AML-193 (cell line): ENCODE measurements around the gene CCHCR1.
A peak's percentile ranks its signal among the peaks of the same experiment; 100 is the strongest.
"Not testable (repeated sequence)": the region's sequence is repeated elsewhere in the genome, so short reads cannot be mapped to it uniquely, and the experiment has no call there.

Source experiments
- DNase-seq, 2 experiments: peaks; one replicate each; lab custom pipeline; 2025; lab: John Stamatoyannopoulos, UW

The CCHCR1 gene

DNA sequence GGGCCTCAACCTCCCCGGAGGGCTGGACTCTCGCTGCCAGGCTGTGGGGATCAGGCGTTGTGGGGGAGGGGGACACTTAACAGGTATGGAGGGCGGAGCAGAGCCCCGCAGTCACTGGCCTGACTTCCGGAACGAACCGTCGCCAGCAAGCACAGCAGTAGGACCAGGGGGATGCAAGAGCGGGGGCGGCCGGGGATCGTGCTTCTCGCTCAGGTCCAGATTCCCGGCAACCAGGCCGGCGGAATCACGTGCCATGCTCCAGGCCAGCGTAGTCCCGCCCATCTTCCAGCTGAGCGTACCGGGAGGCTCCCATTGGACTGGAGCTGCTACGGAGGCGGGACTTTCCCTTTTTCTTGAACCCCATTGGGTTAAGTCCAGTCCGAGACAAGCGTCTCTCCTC is 22.9 kb upstream of the CCHCR1 start:
- DNase-seq = no peak

GRCh38 chr6:31179896-31180295 is 22.3 kb upstream of the CCHCR1 start:
- DNase-seq = no peak

GRCh38 chr6:31179042-31179386 is 21.4 kb upstream of the CCHCR1 start:
- no peak for DNase-seq

DNA sequence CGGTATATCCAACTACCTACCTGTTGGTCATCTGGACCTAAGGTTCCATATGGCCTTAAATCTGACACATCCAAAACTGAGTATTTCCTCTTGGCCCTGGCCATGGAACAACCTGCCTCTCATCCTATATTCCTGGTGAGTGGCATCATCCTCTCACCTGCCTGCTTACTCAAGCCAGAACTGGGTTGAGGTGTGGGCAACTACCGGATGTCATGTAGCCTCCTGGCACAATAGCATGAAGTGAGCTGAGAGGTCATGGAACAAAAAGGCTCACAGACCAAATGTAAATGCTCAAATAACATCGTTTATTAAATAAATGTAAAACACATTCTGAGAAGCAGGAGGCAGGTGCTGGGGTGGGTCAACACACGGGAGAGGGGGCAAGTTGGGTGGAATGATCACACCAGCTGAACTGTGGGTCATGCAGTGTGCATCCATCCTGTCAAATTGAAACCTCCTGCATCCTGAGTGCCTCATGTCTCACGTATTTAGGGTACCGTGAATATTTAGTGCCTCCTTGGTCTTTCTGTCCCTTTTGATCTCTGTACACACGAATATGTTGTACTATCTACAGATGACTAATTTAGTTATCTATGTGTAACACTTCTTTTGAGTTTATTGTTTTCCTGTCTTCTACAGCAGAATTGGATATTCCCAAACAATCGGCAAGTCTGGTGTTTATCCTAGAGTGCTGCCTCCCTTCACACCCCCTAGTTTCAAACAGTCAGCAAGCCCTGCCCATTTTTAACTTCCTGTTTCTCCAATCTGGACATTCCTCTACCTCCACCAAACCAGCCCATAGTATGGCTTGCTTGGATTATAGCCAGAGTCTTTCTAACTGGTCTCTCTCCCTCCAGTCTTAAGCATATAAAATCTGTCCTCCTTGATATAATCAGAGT is 20.8 kb upstream of the CCHCR1 start:
- DNase-seq = no peak

- DNase-seq = no peak
These were observed 18.4 kb upstream of the CCHCR1 start for GRCh38 chr6:31175971-31176370.

- DNase-seq = no peak
These were observed 16.8 kb upstream of the CCHCR1 start for GRCh38 chr6:31174378-31174777.

GRCh38 chr6:31173406-31173805 is 15.8 kb upstream of the CCHCR1 start:
- no peak for DNase-seq

- no peak for DNase-seq
These were observed 15.4 kb upstream of the CCHCR1 start for GRCh38 chr6:31172973-31173384.

DNA sequence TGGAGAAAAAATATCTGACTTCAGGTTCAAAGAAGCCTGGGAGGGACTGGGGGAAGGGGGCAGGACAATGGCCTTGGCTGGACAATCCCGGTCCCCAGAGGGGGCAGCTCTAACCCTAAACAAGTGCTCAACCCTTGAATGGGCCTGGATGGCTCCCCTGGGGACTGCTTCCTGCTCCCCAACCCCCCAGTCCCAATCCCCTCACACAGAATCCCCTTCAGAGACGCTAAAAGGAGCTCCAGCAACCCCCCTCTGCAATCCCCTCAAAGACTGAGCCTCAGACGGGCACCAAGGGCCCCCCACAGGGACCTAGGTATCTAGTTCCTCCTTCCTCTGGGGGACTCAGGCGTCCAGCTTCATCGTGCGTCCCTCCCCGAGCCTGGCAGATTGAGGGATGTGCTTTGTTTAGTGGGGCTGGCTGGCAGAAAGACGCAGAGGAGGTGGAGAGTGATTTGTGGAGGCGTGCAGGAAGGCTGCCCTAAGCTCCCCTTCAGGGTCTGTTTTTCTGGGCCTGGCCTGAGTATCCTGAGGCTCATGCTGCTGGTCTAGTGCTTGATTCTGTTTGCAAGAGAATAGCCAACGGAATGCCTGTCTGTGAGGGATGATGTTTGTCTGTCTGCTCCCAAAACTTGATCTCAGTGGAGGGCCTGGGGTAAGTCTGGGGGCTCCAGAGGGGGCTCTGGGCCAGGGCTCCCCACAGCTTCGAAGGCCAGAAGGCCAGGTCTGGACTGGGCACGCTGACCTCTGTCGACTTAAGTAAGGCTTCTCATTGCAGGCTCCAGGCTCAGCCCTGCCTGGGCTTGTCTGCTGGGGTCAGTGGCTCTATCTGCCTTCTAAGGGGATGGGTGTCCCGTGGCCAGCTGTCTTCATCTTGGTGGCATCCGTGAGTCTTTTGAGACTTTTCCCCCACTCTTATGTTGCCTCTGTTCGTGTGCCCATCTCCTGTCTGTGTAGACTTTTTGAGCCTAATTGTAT is 14.6 kb upstream of the CCHCR1 start:
- DNase-seq = no peak

GRCh38 chr6:31170987-31171671 is 13.5 kb upstream of the CCHCR1 start:
- DNase-seq = no peak

DNA sequence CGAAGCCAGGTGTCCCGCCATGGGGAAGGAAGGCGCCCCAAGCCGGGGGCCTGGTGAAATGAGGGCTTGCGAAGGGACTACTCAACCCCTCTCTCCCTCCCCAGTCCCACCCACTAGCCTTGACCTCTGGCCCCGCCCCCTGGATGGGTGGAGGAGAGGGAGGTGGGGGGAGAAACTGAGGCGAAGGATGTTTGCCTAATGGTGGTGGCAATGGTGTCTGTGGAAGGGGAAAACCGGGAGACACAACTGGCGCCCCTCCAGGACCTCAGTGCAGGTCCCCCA is 12.9 kb upstream of the CCHCR1 start, which contains the start of gene POU5F1:
Gene POU5F1 (minus strand): TSS at position 83 of the 282 bp plus-strand sequence. CDS start 62 bp downstream, at position 21.
- no peak for DNase-seq

- DNase-seq = not testable (repeated sequence)
These were observed 12.4 kb upstream of the CCHCR1 start for GRCh38 chr6:31169858-31170599.

DNA sequence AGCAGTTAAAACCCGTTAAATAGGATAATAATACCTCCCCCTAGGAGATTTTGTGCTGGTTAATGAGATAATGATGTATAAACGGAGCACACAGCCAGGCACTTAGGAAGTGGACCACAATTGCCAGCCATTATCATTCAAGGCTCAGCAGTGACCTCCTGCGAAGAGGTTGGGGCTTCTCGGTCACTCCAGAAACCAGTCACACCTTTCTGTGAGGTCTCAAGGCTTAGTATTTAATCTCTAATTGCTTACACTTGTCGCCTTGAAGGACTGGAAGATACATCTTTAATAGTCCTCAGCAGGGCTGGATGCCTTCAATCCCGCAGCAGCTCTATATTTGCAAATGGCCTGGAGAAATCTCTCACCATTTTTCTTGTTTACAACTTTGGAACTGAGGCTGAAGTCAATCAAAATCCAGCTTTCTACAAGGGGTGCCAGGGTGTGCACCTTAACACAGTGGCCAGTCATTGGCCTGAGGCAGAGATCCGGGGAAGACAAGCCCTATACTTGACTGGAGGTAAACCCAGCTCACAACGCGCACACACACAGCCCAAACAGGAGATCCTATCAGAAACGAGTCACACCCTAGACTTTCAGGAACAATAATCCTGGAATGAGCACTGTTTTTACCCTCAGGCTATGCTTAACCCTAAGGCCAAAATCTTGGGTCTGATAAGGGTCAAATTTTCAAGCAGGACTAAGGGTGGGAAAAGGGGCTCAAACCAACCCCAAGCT is 11.7 kb upstream of the CCHCR1 start:
- DNase-seq = no peak

DNA sequence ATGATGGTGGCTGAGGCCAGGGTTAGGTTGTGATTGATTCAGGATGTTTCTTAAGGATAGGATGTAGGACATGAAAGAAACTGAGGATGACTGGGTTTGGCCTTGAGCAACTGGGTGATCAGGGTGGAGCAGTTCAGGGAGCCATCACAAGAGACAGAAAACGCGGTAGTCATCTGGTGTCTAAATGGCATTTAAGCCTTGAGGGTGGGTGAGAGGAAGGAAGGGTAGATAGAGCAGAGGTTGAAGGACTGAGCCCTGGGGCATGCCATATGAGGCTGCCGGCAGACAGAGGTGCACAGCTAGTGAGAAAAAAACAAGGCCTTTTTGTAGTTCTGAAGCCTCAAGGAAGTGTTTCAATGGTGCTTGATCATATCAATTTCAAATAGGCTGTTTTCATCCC is 11.0 kb upstream of the CCHCR1 start:
- no peak for DNase-seq

DNA sequence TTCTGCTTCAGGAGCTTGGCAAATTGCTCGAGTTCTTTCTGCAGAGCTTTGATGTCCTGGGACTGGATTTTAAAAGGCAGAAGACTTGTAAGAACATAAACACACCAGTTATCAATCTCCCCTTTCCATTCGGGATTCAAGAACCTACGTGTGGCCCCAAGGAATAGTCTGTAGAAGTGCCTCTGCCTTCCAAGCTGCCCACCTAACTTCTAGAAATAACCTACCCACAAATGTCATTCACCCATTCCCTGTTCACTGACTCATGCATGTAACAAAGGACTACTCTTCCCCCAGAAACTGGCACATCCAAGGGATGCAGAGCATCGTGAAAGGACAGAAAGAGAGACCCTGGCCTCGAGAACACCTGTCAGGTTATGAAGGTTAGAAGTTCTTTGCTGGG is 8.4 kb upstream of the CCHCR1 start:
- no peak for DNase-seq

GRCh38 chr6:31165064-31165832 is 7.6 kb upstream of the CCHCR1 start:
- not testable (repeated sequence) for DNase-seq

- DNase-seq = not testable (repeated sequence)
These were observed 7.0 kb upstream of the CCHCR1 start for GRCh38 chr6:31164475-31165063.

GRCh38 chr6:31163922-31164321 is 6.3 kb upstream of the CCHCR1 start:
- peak; percentile 13 to 19 for DNase-seq

DNA sequence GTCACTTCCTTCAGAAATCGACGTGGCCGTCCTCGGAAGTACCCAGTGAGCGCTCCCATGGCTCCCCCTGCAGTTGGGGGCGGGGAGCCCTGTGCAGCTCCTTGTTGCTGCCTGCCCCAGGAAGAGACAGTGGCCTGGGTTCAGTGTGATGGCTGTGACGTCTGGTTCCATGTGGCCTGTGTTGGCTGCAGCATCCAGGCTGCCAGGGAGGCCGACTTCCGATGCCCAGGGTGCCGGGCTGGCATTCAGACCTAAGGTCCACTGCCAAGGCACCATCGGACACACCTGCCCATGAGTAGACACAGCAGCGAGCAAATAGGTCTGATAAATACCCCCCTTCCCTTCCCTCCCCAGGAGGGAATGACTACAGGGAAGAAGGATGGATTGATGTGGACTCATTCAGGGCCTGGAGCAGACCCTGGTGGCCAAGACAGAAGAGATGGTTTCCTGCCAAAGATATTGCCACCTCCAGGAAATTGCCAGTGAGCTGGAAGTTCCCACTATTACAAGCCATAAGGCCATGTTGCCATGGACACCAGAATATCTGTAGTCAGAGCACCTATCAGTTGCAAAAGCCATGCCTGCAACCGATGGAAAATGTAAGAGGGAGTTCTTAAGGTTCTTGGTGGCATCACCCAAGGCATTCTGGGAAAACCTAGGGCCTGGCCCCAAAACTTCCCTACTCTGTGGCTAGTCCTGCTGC is 5.0 kb upstream of the CCHCR1 start:
- no peak for DNase-seq
